ENCODE data around the gene ADORA3. TPM values are rescaled to one million over a fixed set of nuclear protein-coding genes. Genes with fewer than 3 reads are reported as not detected.

ADORA3 gene
- total and polyA plus RNA-seq, 2 of the 8 experiments (the other 6 are each of a cell fraction or from before 2014, with no cell fraction given) = 0.03 TPM; not detected in 1

GRCh38 chr1:111483876-111484275 is 19.6 kb downstream of the ADORA3 start:
- no peaks in the 10 kb centered on the region for H3K9me3 ChIP-seq (ENCODE audit: insufficient read depth in 2 of 2, low read depth in 1 of 2, low read length in 1 of 2)
- no peaks in the 10 kb centered on the region for H3K79me2 ChIP-seq (ENCODE audit: control insufficient read depth in 1 of 2, insufficient read depth in 2 of 2, low read length in 2 of 2)
- H4K91ac ChIP-seq (replicated peaks; ENCODE audit: insufficient read length, low read length) = no peak overlapping the region
- no peak overlapping the region for H3K18ac ChIP-seq (ENCODE audit: extremely low read depth, low read length)
- no peaks in the 10 kb centered on the region for H3K36me3 ChIP-seq (ENCODE audit: control insufficient read depth in 2 of 4, insufficient read depth in 4 of 4, low read length in 3 of 4)
- FAIRE-seq (no peak), DNase-seq (ENCODE audit: low read depth in 1 of 2, low spot score in 2 of 2) (no peak)
- H3K56ac ChIP-seq (replicated peaks; ENCODE audit: insufficient read length, low read depth, low read length) = no peak overlapping the region
- no peak overlapping the region for H3K14ac ChIP-seq (ENCODE audit: insufficient read length)
- no peaks in the 10 kb centered on the region for H3K27me3 ChIP-seq (replicated peaks in 1 of 4; ENCODE audit: control insufficient read depth in 3 of 4, extremely low read depth in 1 of 4, insufficient read depth in 3 of 4, low read length in 3 of 4)
- no peaks in the 10 kb centered on the region for H3K23me2 ChIP-seq (ENCODE audit: low read depth, low read length)
- no peak overlapping the region for H2AK5ac ChIP-seq (ENCODE audit: low read depth, low read length)
- no peak overlapping the region for H2BK120ac ChIP-seq (replicated peaks; ENCODE audit: low read depth, low read length)
- H3K27ac ChIP-seq (ENCODE audit: low read depth, low read length) = no peak overlapping the region
- H4K8ac ChIP-seq (ENCODE audit: extremely low read depth, insufficient read depth, low read length) = no peak overlapping the region
- no peak overlapping the region for H3K9ac ChIP-seq (replicated peaks in 1 of 4; ENCODE audit: extremely low read depth in 1 of 4, low read depth in 3 of 4, low read length in 3 of 4)
- no peak overlapping the region for H3K4me3 ChIP-seq (ENCODE audit: extremely low read depth in 1 of 4, insufficient read depth in 2 of 4, low read depth in 3 of 4, low read length in 4 of 4)
- no peak overlapping the region for H3K4me2 ChIP-seq (ENCODE audit: insufficient read depth in 1 of 2, low read depth in 2 of 2, low read length in 2 of 2)
- no peaks in the 10 kb centered on the region for H4K20me1 ChIP-seq (replicated peaks in 1 of 2; ENCODE audit: control insufficient read depth in 1 of 2, insufficient read depth in 2 of 2, low read length in 2 of 2)
- no peak overlapping the region for H3K4ac ChIP-seq (replicated peaks; ENCODE audit: insufficient read length, low read depth, low read length)
- no peak overlapping the region for H4K5ac ChIP-seq (ENCODE audit: insufficient read length, low read depth, low read length)
- no peaks in the 10 kb centered on the region for H3K4me1 ChIP-seq (replicated peaks in 1 of 4; ENCODE audit: control insufficient read depth in 3 of 4, insufficient read depth in 4 of 4, low read length in 3 of 4)
- H2BK20ac ChIP-seq (ENCODE audit: low read length) = no peak overlapping the region
- ChIA-PET CTCF (ENCODE audit: partially characterized antibody) (interaction anchor here (1.0 to 3.7 kb wide), 2 partner anchors 12 to 24 kb away, joined by 3 to 30 read pairs; no protein-coding TSS in a partner anchor), POLR2A (ENCODE audit: partially characterized antibody) (no interaction called here)
- no peaks in the 10 kb centered on the region for H3K79me1 ChIP-seq (ENCODE audit: low read depth, low read length)
- H2BK5ac ChIP-seq (ENCODE audit: low read depth, low read length) = no peak overlapping the region
- WGBS, 2 experiments (ENCODE audit: extremely low coverage in 1 of 2, insufficient coverage in 1 of 2, insufficient read length in 1 of 2, insufficient replicate concordance in 2 of 2, low coverage in 1 of 2, low lambda C conversion rate in 2 of 2, missing lambda C conversion rate in 1 of 2) = 77% methylated on average over 2 of the region's 2 CpGs; no CpG with 5 or more reads in 1 of the 2 experiments
- no peak overlapping the region for H2BK15ac ChIP-seq (ENCODE audit: low read length)
- H2BK12ac ChIP-seq (ENCODE audit: low read depth, low read length) = no peak overlapping the region
- no peak overlapping the region for H2AFZ ChIP-seq (ENCODE audit: low read length)
- TF ChIP-seq ZNF274 (IDR thresholded peaks at IDR 0.05; ENCODE audit: borderline replicate concordance, extremely low read depth, low read length) (no peak), CHD1 (IDR thresholded peaks at IDR 0.05; ENCODE audit: low read depth, low read length) (no peak), CHD2 (IDR thresholded peaks at IDR 0.05; ENCODE audit: low read length) (no peak), SP4 (IDR thresholded peaks at IDR 0.05; ENCODE audit: low read length) (no peak), POLR2AphosphoS5 (IDR thresholded peaks at IDR 0.05; ENCODE audit: low read depth, low read length) (no peak), MAX (IDR thresholded peaks at IDR 0.05) (no peak), JUND (IDR thresholded peaks at IDR 0.05; ENCODE audit: low read length) (no peak), SP2 (IDR thresholded peaks at IDR 0.05; ENCODE audit: low read length) (no peak), HDAC6 (IDR thresholded peaks at IDR 0.05; ENCODE audit: low read depth, low read length) (no peak)
- no peak overlapping the region for H3K23ac ChIP-seq (ENCODE audit: insufficient read length)

All from H1 (cell line).